ENCODE data around the gene C16orf82. TPM values are rescaled to one million over a fixed set of nuclear protein-coding genes. Genes with fewer than 3 reads are reported as not detected.

C16orf82 gene
- total and polyA plus RNA-seq, 8 donors: not detected

- H3K4me1 ChIP-seq: no peaks in the 10 kb centered on the region
- intact Hi-C loops (cut with DNase I; ENCODE audit: low total_unique reads): no loop called here
- WGBS, 5 donors: 74 to 89% (median 85%) methylated on average over 3 of the region's 3 CpGs
- peaks cover 0 to 6% (median 2%) of the 10 kb centered on the region in 4 donors for H3K9me3 ChIP-seq
- no peak overlapping the region for H3K27ac ChIP-seq
- no peak for DNase-seq
- TF ChIP-seq CTCF (IDR thresholded peaks at IDR 0.05) (no peak), POLR2AphosphoS5 (IDR thresholded peaks at IDR 0.05) (no peak), POLR2A (IDR thresholded peaks at IDR 0.05) (no peak), EP300 (IDR thresholded peaks at IDR 0.05) (no peak)
- no peaks in the 10 kb centered on the region for H3K36me3 ChIP-seq
- peaks cover 0 to 11% (median 0%) of the 10 kb centered on the region in 3 donors for H3K27me3 ChIP-seq
- H3K4me3 ChIP-seq: no peak overlapping the region
These were observed 31.8 kb downstream of the C16orf82 start for GRCh38 chr16:27098366-27099049.

- no peak overlapping the region for H3K27ac ChIP-seq
- H3K36me3 ChIP-seq: no peaks in the 10 kb centered on the region
- no peaks in the 10 kb centered on the region for H3K4me1 ChIP-seq
- H3K9me3 ChIP-seq: no peaks in the 10 kb centered on the region
- H3K27me3 ChIP-seq: peaks cover 0 to 18% (median 0%) of the 10 kb centered on the region in 3 donors
- no peak for DNase-seq
- intact Hi-C loops (cut with DNase I; ENCODE audit: low total_unique reads): no loop called here
- H3K4me3 ChIP-seq: no peak overlapping the region
- WGBS, 5 donors: 60 to 72% (median 69%) methylated on average over 11 of the region's 11 CpGs
- TF ChIP-seq POLR2A (IDR thresholded peaks at IDR 0.05): no peak
- no peak for TF ChIP-seq EP300 (IDR thresholded peaks at IDR 0.05)
- no peak for TF ChIP-seq POLR2AphosphoS5 (IDR thresholded peaks at IDR 0.05)
- TF ChIP-seq CTCF (IDR thresholded peaks at IDR 0.05): no peak
These were observed 36.2 kb downstream of the C16orf82 start for GRCh38 chr16:27102701-27103575.

DNA sequence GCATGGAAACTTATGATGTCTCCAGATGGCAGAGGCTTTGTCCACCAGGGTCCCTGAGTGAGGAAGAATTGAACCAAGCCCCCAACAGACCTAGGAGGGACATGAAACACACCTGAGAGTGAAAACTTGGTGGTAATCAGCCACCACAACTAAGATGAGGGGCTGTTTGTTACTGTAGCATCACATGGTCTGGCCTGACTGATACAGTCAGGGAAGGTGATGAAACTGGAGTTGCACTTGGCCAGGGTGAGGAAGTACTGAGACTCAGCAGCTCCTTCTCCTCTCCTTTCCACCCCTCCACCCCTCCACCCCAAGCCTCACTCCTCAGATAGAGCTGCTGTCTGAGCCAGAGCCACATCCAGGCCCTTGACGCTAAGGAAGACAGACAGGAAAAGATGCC lies 37.2 kb downstream of the C16orf82 start:
- Histone ChIP-seq H3K36me3 (no peaks in the 10 kb centered on the region), H3K27me3 (peaks cover 0 to 19% (median 0%) of the 10 kb centered on the region in 3 donors), H3K4me3 (no peak overlapping the region), H3K27ac (no peak overlapping the region), H3K4me1 (peaks cover 0 to 2% (median 0%) of the 10 kb centered on the region in 4 donors), H3K9me3 (no peaks in the 10 kb centered on the region)
- DNase-seq: no peak
- intact Hi-C loops (cut with DNase I; ENCODE audit: low total_unique reads): no loop called here
- TF ChIP-seq POLR2A (IDR thresholded peaks at IDR 0.05): no peak
- 84 to 100% (median 95%) methylated on average over 1 of the region's 1 CpG for WGBS, 5 donors

DNA sequence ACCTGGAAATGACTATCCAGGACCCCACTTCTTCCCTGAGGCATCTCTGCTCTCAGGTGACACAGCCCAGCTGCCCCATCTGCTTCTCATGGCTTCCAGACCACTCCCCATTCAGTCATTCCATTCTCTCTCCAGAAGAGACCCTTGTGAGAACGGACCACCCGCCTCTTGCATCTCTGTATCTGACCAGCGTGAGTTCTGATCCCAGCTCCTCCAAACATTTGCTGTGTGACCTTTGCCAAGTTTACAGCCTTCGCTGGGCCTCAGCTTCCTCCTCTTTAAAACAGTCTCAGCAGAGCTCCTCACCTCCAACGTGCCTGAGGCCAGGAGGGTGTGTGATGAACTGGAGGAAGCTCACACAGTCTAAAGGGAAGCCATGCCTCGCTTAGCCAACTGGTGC lies 39.6 kb downstream of the C16orf82 start:
- DNase-seq: no peak
- Histone ChIP-seq H3K4me3 (no peak overlapping the region), H3K4me1 (peaks cover 5 to 16% (median 14%) of the 10 kb centered on the region in 4 donors), H3K9me3 (no peaks in the 10 kb centered on the region), H3K27me3 (peaks cover 0 to 17% (median 0%) of the 10 kb centered on the region in 3 donors), H3K27ac (no peak overlapping the region), H3K36me3 (no peaks in the 10 kb centered on the region)
- no peak for TF ChIP-seq POLR2A (IDR thresholded peaks at IDR 0.05)
- no peak for TF ChIP-seq POLR2AphosphoS5 (IDR thresholded peaks at IDR 0.05)
- TF ChIP-seq CTCF (IDR thresholded peaks at IDR 0.05): no peak
- no peak for TF ChIP-seq EP300 (IDR thresholded peaks at IDR 0.05)
- WGBS, 5 donors: 84 to 88% (median 86%) methylated on average over 6 of the region's 6 CpGs
- intact Hi-C loops (cut with DNase I; ENCODE audit: low total_unique reads): loop anchor here (5.0 kb wide), 1 partner anchor 1269 kb away; no protein-coding TSS in a partner anchor

Measured in stomach (tissue), 9 donors.